Ishikawa (cell line): ENCODE results near the gene DMPK.

Experiments used
- CEBPB ChIP-seq: IDR thresholded peaks from 2 replicates; pipeline ENCODE4 v1.6.1; 2012
- CREB1 ChIP-seq: IDR thresholded peaks from 2 replicates; pipeline ENCODE4 v1.6.1; 2012; ENCODE audit warnings: low read depth
- EGR1 ChIP-seq: IDR thresholded peaks from 2 replicates; pipeline ENCODE4 v1.6.1; 2012
- EP300 ChIP-seq: IDR thresholded peaks from 2 replicates; pipeline ENCODE4 v1.6.1; 2012; ENCODE audit warnings: borderline replicate concordance
- FOXM1 ChIP-seq: IDR thresholded peaks from 2 replicates; pipeline ENCODE4 v1.6.1; 2012; ENCODE audit warnings: low read depth, borderline replicate concordance
- NFIC ChIP-seq: IDR thresholded peaks from 2 replicates; pipeline ENCODE4 v1.6.1; 2012
- RAD21 ChIP-seq: IDR thresholded peaks from 2 replicates; pipeline ENCODE4 v1.6.1; 2012; ENCODE audit warnings: low read depth
- TAF1 ChIP-seq: IDR thresholded peaks from 2 replicates; pipeline ENCODE4 v1.6.1; 2012; ENCODE audit warnings: low read depth, mild to moderate bottlenecking
- TCF12 ChIP-seq: IDR thresholded peaks from 2 replicates; pipeline ENCODE4 v1.6.1; 2012; ENCODE audit warnings: low read depth
- TEAD4 ChIP-seq: IDR thresholded peaks from 2 replicates; pipeline ENCODE4 v1.6.1; 2012
- YY1 ChIP-seq: IDR thresholded peaks from 2 replicates; pipeline ENCODE4 v1.6.1; 2012; ENCODE audit warnings: low read depth
- ZBTB7A ChIP-seq: IDR thresholded peaks from 2 replicates; pipeline ENCODE4 v1.6.1; 2012; ENCODE audit warnings: low read depth
- TF ChIP-seq, protein P1 (sequence below): IDR thresholded peaks from 2 replicates; pipeline ENCODE4 v1.6.1; 2012
- TF ChIP-seq, protein P2 (sequence below): IDR thresholded peaks from 2 replicates; pipeline ENCODE4 v1.6.1; 2012
- TF ChIP-seq, protein P3 (sequence below): IDR thresholded peaks from 2 replicates; pipeline ENCODE4 v1.6.1; 2012; ENCODE audit warnings: low read depth, mild to moderate bottlenecking

Gene DMPK

DNA sequence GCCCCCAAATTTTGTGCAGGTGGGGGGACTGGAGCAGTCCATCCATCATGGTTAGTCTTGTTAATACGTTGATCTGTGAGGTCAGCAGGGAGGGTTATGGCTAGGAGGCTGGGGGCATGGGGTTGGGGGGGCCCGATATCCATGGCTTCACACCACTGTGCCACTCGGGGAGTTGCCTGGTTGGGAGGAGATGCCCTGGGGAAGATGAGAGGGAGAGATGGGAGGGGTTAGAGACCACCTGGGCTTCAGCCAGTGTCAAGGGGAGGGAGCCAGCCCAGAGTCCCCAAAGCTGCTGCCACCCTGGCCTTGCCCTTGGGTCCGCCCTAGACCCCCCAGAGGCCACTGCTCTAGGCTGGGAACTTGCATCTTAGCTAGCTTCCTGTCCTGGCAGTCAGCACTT is 1.8 kb upstream of the DMPK start:
- no peak for TF ChIP-seq CREB1
- TF ChIP-seq FOXM1 = no peak
- no peak for TF ChIP-seq RAD21
- TF ChIP-seq, protein P1, sequence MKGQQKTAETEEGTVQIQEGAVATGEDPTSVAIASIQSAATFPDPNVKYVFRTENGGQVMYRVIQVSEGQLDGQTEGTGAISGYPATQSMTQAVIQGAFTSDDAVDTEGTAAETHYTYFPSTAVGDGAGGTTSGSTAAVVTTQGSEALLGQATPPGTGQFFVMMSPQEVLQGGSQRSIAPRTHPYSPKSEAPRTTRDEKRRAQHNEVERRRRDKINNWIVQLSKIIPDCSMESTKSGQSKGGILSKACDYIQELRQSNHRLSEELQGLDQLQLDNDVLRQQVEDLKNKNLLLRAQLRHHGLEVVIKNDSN = no peak
- no peak for TF ChIP-seq TEAD4
- TF ChIP-seq YY1 = no peak
- TF ChIP-seq, protein P2, sequence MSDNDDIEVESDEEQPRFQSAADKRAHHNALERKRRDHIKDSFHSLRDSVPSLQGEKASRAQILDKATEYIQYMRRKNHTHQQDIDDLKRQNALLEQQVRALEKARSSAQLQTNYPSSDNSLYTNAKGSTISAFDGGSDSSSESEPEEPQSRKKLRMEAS = no peak
- no peak for TF ChIP-seq TCF12
- TF ChIP-seq EGR1 = no peak

DNA sequence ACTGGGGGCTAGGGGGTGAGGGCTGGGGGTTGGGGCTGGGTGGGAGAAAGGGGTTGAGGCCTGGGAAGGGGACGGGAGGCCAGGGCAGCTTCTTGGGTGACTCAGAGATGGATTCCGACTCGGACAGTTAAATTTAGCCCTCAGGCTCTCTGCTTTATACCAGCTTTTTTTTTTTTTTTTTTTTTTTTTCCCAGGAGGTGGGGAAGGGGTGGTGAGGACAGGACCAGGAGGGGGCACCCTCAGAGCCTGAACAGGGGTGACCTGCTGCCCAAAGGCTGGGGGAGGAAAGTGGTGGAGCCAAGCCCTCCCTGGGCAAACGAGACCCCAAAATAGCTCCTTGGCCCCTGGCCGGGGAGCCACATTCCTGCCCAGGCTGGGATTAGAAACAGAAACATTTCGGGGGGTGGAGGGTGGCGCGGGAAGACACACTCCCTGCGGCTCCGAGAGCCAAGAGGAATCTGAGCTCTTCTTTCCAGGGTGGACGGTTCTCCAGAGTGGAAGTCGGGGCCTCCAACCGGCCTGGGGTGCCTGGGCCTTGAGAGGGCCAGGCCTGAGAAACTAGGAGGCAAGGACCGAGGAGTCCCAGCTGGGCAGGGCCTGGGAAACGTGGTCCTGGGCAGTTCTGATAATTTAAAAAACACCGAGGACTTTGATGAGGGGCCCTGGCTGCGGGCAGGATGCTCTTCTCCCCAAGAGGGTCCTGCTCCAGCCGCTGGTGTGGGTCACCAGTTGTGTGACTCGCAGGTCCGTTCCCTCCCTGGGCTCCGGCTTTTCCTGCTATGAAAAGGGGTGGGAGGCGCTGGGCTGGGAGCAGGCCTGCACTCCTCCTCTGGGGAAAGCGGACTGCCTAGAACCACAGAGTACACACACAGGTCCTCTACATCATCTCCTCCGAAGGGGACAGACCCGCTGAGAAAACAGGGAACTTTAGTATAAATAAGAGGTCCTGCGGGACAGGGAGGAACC is 813 bp upstream of the DMPK start:
- TF ChIP-seq TCF12 (no peak), TEAD4 (no peak), TAF1 (no peak)
- TF ChIP-seq, protein P3, sequence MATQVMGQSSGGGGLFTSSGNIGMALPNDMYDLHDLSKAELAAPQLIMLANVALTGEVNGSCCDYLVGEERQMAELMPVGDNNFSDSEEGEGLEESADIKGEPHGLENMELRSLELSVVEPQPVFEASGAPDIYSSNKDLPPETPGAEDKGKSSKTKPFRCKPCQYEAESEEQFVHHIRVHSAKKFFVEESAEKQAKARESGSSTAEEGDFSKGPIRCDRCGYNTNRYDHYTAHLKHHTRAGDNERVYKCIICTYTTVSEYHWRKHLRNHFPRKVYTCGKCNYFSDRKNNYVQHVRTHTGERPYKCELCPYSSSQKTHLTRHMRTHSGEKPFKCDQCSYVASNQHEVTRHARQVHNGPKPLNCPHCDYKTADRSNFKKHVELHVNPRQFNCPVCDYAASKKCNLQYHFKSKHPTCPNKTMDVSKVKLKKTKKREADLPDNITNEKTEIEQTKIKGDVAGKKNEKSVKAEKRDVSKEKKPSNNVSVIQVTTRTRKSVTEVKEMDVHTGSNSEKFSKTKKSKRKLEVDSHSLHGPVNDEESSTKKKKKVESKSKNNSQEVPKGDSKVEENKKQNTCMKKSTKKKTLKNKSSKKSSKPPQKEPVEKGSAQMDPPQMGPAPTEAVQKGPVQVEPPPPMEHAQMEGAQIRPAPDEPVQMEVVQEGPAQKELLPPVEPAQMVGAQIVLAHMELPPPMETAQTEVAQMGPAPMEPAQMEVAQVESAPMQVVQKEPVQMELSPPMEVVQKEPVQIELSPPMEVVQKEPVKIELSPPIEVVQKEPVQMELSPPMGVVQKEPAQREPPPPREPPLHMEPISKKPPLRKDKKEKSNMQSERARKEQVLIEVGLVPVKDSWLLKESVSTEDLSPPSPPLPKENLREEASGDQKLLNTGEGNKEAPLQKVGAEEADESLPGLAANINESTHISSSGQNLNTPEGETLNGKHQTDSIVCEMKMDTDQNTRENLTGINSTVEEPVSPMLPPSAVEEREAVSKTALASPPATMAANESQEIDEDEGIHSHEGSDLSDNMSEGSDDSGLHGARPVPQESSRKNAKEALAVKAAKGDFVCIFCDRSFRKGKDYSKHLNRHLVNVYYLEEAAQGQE = no peak

DNA sequence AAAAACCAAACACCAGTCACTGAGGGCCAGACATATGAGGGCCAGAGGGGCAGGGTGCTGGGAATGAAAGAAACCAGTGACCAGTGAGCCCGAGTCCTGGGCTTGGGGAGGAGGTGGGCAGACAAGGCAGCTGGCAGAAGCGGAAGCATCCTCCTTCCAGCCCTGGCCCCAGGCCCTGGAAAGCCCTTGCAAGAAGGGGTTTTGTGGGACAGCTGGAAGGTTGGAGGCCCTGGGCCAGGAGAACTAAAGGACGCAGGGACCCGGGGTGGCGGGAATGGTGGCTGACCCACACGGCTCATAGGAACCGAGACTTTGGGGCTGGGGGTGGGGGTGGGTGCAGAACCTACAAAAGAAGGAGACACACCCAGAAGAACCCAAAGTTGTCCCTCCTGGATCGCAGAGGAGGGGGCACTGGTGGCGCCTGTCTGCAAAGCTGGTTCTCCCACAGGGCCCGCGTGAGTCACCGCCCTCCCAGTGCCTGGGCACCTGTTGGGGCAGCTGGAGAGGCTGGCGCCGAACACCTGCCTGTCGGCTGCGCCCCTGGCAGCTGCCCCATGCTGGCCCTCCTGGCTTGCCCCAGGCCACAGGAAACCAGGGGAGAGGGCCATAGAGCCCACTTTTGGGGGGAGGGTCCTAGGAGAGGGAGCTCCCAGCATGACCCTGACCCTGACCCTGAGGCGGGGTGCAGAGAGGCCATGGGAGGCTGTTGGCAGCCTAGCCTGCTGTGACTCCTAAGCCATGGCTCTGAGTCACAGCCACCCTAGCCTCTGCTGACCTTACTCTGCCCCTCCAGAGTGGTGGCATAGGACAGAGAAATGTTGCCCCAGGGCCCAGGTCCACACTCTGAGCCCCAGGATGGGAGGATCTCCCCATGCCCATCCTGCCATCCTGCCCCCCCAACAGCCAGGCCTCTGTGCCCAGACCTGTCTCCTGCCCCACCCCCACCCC is 802 bp downstream of the DMPK start:
- TF ChIP-seq EGR1 (no peak), EP300 (peak; percentile 20; the same call in 1 of the 2 replicates), YY1 (no peak)

DNA sequence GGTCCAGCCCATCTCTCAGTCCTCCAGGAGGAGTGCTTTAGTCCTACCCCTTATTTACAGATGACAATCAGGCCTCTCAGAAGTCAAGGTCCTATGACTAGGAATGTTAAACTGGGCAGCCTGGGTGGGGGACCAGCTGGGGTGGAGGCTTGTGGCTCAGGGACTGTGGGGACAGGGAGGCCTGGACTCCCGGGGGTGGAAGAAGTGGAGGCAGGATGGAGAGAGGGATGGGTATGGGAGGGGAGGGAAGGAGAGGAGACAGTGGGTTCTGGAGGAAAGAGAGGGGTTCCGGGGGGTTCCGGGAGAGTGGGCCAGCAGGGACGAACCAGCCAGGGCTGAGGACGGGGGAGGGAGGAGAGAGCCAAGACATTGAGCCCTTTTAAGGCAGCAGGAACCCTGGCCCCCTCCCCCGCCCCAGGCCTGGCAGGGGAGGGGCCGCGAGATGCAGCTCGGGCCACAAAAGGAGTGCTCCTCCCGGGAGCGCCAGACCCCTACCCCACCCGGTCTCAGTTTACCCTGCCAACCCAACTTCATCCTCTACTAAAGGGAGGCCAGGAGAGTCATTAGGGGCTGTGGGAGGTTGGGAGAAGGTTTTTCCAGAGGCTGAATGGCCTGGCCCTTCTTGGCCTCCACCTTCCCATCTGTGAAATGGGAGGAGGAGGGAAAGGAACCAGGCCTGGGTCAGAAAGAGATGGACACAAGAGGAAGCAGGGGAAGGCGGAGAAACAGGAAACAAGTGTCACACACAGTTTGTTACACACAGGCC is 1.7 kb downstream of the DMPK start:
- TF ChIP-seq YY1 (no peak), RAD21 (no peak), EP300 (no peak)
- TF ChIP-seq, protein P3 = no peak
- TF ChIP-seq, protein P2 = no peak

DNA sequence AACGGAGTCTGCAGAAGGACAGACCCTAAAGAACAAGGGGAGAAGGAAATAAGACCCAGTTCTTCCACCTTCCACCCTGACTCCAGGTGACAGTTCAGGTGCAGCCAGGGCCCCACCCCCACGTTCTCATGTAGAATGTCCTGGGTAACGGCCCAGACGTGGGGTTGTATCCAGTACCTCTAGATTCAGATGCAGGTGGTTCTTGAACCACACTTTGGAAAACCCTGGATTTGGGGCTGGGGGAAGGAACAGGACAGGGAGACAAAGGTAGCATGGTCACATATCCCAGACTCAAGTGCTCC is 2.2 kb downstream of the DMPK start:
- TF ChIP-seq, protein P2 = no peak

DNA sequence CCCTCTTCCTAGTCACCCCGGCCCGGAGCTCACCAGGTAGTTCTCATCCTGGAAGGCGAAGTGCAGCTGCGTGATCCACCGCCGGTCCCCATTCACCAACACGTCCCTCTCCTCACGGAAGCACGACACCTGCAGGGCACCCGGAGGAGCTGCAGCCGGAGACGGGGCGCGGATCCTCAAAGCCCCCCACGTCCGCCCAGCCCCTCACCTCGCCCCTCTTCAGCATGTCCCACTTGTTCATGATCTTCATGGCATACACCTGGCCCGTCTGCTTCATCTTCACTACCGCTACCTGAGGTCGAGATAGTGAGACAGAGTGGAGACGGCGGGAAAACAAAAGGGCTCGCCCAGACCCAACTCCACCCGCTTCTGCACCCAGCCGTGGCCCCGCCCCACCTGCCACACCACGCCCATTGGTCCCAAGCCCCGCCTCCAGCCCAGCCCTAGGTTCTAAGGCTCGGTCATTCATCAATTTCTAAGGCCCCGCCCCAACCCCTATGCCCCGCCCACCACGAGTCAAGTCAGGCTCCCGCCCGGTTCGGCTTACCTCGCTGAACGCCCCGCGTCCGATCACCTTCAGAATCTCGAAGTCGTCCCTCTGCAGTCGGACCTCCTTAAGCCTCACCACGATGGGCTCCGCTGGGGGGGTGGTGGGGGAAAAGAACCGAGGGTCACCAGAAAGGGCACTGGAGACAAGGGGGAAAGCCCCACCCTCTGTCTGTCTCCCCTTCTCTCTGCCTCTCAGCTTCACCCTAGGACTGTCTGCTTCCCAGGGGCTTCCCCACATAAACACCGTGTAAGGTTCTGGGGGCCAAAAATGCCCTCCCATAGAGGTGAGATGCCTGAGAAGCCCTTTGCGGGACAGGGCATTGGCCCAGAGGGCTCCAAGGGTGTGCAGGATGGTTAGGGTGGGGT is 2.8 kb downstream of the DMPK start:
- TF ChIP-seq FOXM1 (no peak), TAF1 (no peak), EGR1 (no peak), TCF12 (no peak), YY1 (no peak), EP300 (no peak), TEAD4 (no peak; the same call in 1 of the 2 replicates), NFIC (no peak), CEBPB (no peak), ZBTB7A (peak; percentile 99), CREB1 (no peak), RAD21 (peak; percentile 52; the same call in 1 of the 2 replicates)
- TF ChIP-seq, protein P1 = no peak
- TF ChIP-seq, protein P2 = peak; percentile 22
- TF ChIP-seq, protein P3 = no peak
